ENCODE results near the gene ZNF124. TPM values are rescaled to one million over a fixed set of nuclear protein-coding genes. Genes with fewer than 3 reads are reported as not detected.
"Not testable (repeated sequence)": the region's sequence is repeated elsewhere in the genome, so short reads cannot be mapped to it uniquely, and the experiment has no call there.

Gene ZNF124
- total and polyA plus RNA-seq, 2 of the 8 experiments (the other 6 are each of a cell fraction or from before 2014, with no cell fraction given): 4.6 to 39.9 TPM

DNA sequence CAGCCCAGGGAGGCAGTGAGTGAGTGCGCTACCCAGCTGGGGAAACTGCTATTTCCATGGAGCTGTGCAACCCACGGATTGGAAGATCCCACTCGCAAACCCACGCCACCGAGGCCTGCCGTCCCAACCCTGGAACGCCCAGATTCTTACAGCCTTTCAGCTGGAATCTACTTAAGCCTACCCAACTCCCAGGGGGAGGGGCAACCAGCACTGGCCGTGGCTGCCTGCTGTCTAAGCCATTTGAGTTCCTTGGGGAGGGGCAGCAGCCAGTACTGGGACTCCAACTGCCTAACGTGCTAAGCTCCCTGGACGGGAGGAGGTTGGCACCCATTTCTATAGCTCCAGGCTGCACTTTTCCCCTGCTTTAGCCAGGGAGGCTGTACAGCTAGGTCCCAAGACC lies 40.6 kb downstream of the ZNF124 start (continued):
- no peak for TF ChIP-seq CBX5 (IDR thresholded peaks at IDR 0.05; ENCODE audit: low read depth, low read length)
- TF ChIP-seq SAP30 (IDR thresholded peaks at IDR 0.05; ENCODE audit: insufficient read depth, insufficient replicate concordance, low read length): no peak
- no peak for TF ChIP-seq SP2 (IDR thresholded peaks at IDR 0.05; ENCODE audit: low read length)
- TF ChIP-seq CTBP2 (IDR thresholded peaks at IDR 0.05; ENCODE audit: borderline replicate concordance, insufficient read depth, insufficient read length, low read length): no peak
- no peak for TF ChIP-seq RXRA (IDR thresholded peaks at IDR 0.05; ENCODE audit: insufficient read depth, low read depth, low read length)
- no peak for TF ChIP-seq HDAC6 (IDR thresholded peaks at IDR 0.05; ENCODE audit: low read depth, low read length)
- no peak for TF ChIP-seq BRCA1 (IDR thresholded peaks at IDR 0.05; ENCODE audit: low read depth, low read length)
- TF ChIP-seq KDM5A (IDR thresholded peaks at IDR 0.05; ENCODE audit: low read length): no peak
- TF ChIP-seq EP300 (IDR thresholded peaks at IDR 0.05; ENCODE audit: borderline replicate concordance in 1 of 2, low read depth in 2 of 2, low read length in 2 of 2): no peak
- no peak for TF ChIP-seq SIX5 (IDR thresholded peaks at IDR 0.05; ENCODE audit: low read depth, low read length)
- no peak for TF ChIP-seq BCL11A (IDR thresholded peaks at IDR 0.05; ENCODE audit: low read depth in 2 of 2, low read length in 2 of 2)

DNA sequence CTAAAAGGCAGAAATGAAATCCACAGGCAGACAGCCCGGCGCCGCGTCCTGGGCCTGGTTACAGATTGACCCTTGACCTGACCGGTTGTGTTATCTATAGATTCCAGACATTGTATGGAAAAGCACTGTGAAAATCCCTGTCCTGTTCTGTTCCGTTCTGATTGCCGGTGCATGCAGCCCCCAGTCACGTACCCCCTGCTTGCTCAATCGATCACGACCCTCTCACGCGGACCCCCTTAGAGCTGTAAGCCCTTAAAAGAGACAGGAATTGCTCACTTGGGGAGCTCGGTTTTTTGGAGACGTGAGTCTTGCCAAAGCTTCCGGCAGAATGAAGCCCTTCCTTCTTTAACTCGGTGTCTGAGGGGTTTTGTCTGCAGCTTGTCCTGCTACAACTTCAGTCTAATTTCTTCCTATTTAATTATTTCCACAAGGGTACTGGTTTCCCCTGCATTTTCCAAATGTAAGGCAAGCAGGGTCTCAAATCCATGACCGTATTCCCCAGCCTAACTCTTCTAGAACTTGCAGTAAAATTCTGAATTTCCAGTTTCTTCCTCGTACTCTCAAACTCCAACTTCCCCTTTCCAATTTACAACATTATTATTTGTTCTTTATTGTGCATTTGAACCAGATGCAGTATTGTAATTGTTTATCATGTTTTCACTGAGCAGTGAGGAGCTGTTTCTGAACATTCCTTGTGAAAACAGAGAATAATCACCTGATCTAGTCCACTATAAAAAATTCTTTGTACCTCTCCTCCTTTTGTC lies 44.1 kb downstream of the ZNF124 start:
- not testable (repeated sequence) for H3K4me1 ChIP-seq (replicated peaks in 1 of 4; ENCODE audit: control insufficient read depth in 3 of 4, insufficient read depth in 4 of 4, low read length in 3 of 4); H3K14ac ChIP-seq (ENCODE audit: insufficient read length); H3K9ac ChIP-seq (replicated peaks in 1 of 4; ENCODE audit: extremely low read depth in 1 of 4, low read depth in 3 of 4, low read length in 3 of 4); H4K5ac ChIP-seq (ENCODE audit: insufficient read length, low read depth, low read length); H3K4ac ChIP-seq (replicated peaks; ENCODE audit: insufficient read length, low read depth, low read length); H3K23ac ChIP-seq (ENCODE audit: insufficient read length); H3K27ac ChIP-seq (ENCODE audit: low read depth, low read length); H3K23me2 ChIP-seq (ENCODE audit: low read depth, low read length); H4K20me1 ChIP-seq (replicated peaks in 1 of 2; ENCODE audit: control insufficient read depth in 1 of 2, insufficient read depth in 2 of 2, low read length in 2 of 2); H2BK5ac ChIP-seq (ENCODE audit: low read depth, low read length); FAIRE-seq; H2BK15ac ChIP-seq (ENCODE audit: low read length); H2BK12ac ChIP-seq (ENCODE audit: low read depth, low read length); H2AK5ac ChIP-seq (ENCODE audit: low read depth, low read length); H4K91ac ChIP-seq (replicated peaks; ENCODE audit: insufficient read length, low read length); DNase-seq (ENCODE audit: low read depth in 1 of 2, low spot score in 2 of 2); H3K56ac ChIP-seq (replicated peaks; ENCODE audit: insufficient read length, low read depth, low read length); H2BK20ac ChIP-seq (ENCODE audit: low read length); H2BK120ac ChIP-seq (replicated peaks; ENCODE audit: low read depth, low read length); H3K18ac ChIP-seq (ENCODE audit: extremely low read depth, low read length); H4K8ac ChIP-seq (ENCODE audit: extremely low read depth, insufficient read depth, low read length); H3K27me3 ChIP-seq (replicated peaks in 1 of 4; ENCODE audit: control insufficient read depth in 3 of 4, extremely low read depth in 1 of 4, insufficient read depth in 3 of 4, low read length in 3 of 4); H3K79me1 ChIP-seq (ENCODE audit: low read depth, low read length); H2AFZ ChIP-seq (ENCODE audit: low read length)
- H3K36me3 ChIP-seq (ENCODE audit: control insufficient read depth in 2 of 4, insufficient read depth in 4 of 4, low read length in 3 of 4): peaks cover 2 to 26% (median 11%) of the 10 kb centered on the region in 4 experiments; a peak in 6 of 8 replicates
- peaks cover 0 to 12% of the 10 kb centered on the region in 2 experiments; a peak in 2 of 4 replicates for H3K79me2 ChIP-seq (ENCODE audit: control insufficient read depth in 1 of 2, insufficient read depth in 2 of 2, low read length in 2 of 2)
- WGBS, 2 experiments (ENCODE audit: extremely low coverage in 1 of 2, insufficient coverage in 1 of 2, insufficient read length in 1 of 2, insufficient replicate concordance in 2 of 2, low coverage in 1 of 2, low lambda C conversion rate in 2 of 2, missing lambda C conversion rate in 1 of 2): 38 to 100% methylated on average over 1 to 13 of the region's 18 CpGs
- ChIA-PET POLR2A (ENCODE audit: partially characterized antibody) (interaction anchor here (1.3 kb wide), 1 partner anchor 42 kb away, joined by 13 read pairs; no protein-coding TSS in a partner anchor), CTCF (ENCODE audit: partially characterized antibody) (interaction anchor here (1.2 kb wide), 1 partner anchor 8 kb away, joined by 3 read pairs; no protein-coding TSS in a partner anchor)
- H3K9me3 ChIP-seq (ENCODE audit: insufficient read depth in 2 of 2, low read depth in 1 of 2, low read length in 1 of 2): peaks cover 14 to 16% of the 10 kb centered on the region in 2 experiments; a peak in 3 of 4 replicates
- peak overlapping the region; percentile 39 to 42; a peak in 3 of 4 replicates for H3K4me2 ChIP-seq (ENCODE audit: insufficient read depth in 1 of 2, low read depth in 2 of 2, low read length in 2 of 2)
- peak overlapping the region in 2 of 4 experiments; percentile 27 to 46; a peak in 3 of 8 replicates for H3K4me3 ChIP-seq (ENCODE audit: extremely low read depth in 1 of 4, insufficient read depth in 2 of 4, low read depth in 3 of 4, low read length in 4 of 4)
